Measurements from ENCODE around the gene RIC1.
A peak's percentile ranks its signal among the peaks of the same experiment; 100 is the strongest.
"Not testable (repeated sequence)": the region's sequence is repeated elsewhere in the genome, so short reads cannot be mapped to it uniquely, and the experiment has no call there.

The RIC1 gene

GRCh38 chr9:5622016-5622415, 6.9 kb upstream of the RIC1 start:
- no peak for DNase-seq

GRCh38 chr9:5624655-5625054, 4.3 kb upstream of the RIC1 start:
- no peak for DNase-seq

- DNase-seq = peak in 2 of 3 experiments; percentile 2 to 8
These were observed 1.9 kb upstream of the RIC1 start for GRCh38 chr9:5626727-5627634.

GRCh38 chr9:5627686-5628085, 1.2 kb upstream of the RIC1 start:
- not testable (repeated sequence) for DNase-seq

GRCh38 chr9:5628183-5628529, 751 bp upstream of the RIC1 start:
- DNase-seq = no peak

- peak; percentile 32 to 68 (median 65) for DNase-seq
These were observed 589 bp downstream of the RIC1 start for GRCh38 chr9:5629312-5630080.

GRCh38 chr9:5630081-5630507, 1.2 kb downstream of the RIC1 start:
- DNase-seq = peak in 1 of 3 experiments; percentile 53

- no peak for DNase-seq
These were observed 2.1 kb downstream of the RIC1 start for GRCh38 chr9:5631026-5631425.

GRCh38 chr9:5632540-5632939, 3.6 kb downstream of the RIC1 start:
- no peak for DNase-seq

- no peak for DNase-seq
These were observed 4.3 kb downstream of the RIC1 start for GRCh38 chr9:5633243-5633642.

GRCh38 chr9:5635390-5635789, 6.5 kb downstream of the RIC1 start:
- DNase-seq = no peak

- no peak for DNase-seq
These were observed 10.9 kb downstream of the RIC1 start for GRCh38 chr9:5639816-5640215.

- DNase-seq = no peak
These were observed 13.3 kb downstream of the RIC1 start for GRCh38 chr9:5642170-5642569.

- no peak for DNase-seq
These were observed 14.2 kb downstream of the RIC1 start for GRCh38 chr9:5643005-5643624.

GRCh38 chr9:5644501-5644900, 15.6 kb downstream of the RIC1 start:
- DNase-seq = no peak

GRCh38 chr9:5646116-5646515, 17.2 kb downstream of the RIC1 start:
- no peak for DNase-seq

GRCh38 chr9:5650356-5651105, 21.6 kb downstream of the RIC1 start:
- DNase-seq = no peak

- DNase-seq = no peak
These were observed 22.3 kb downstream of the RIC1 start for GRCh38 chr9:5651246-5651645.

- no peak for DNase-seq
These were observed 23.9 kb downstream of the RIC1 start for GRCh38 chr9:5652821-5653220.

GRCh38 chr9:5662804-5663203, 33.9 kb downstream of the RIC1 start:
- DNase-seq = not testable (repeated sequence)

GRCh38 chr9:5665059-5665458, 36.2 kb downstream of the RIC1 start:
- no peak for DNase-seq

- no peak for DNase-seq
These were observed 38.5 kb downstream of the RIC1 start for GRCh38 chr9:5667391-5667790.

GRCh38 chr9:5670079-5670478, 41.2 kb downstream of the RIC1 start:
- DNase-seq = no peak
